Measurements from ENCODE around the gene AHCYL1. TPM values are rescaled to one million over a fixed set of nuclear protein-coding genes. Genes with fewer than 3 reads are reported as not detected.

The AHCYL1 gene
- total RNA-seq, 1 experiment from 2014 or later, result 92.0 TPM

DNA sequence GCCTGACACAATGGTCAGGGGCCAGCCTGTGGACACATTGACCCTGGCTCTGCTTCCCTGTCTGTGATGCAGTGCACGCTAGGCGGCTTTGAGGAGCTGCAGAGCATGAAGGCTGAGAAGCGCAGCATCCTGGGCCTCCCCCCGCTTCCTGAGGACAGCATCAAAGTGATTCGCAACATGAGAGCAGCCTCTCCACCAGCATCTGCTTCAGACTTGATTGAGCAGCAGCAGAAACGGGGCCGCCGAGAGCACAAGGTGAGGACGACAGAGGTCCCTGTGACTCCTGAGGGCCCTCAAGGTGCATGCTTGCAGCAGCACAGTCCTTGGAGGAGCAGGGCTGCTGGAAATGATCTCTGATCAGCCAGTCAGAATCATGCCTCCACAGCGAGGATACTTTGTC is 58.5 kb downstream of the AHCYL1 start:
- ATAC-seq, result no peak
- TF ChIP-seq POLR2AphosphoS5 (IDR thresholded peaks at IDR 0.05; ENCODE audit: low read depth, low read length) (no peak), POLR2A (IDR thresholded peaks at IDR 0.05; ENCODE audit: borderline replicate concordance, extremely low read depth, insufficient read depth, insufficient read length) (no peak), EGR1 (IDR thresholded peaks at IDR 0.05; ENCODE audit: low read depth) (no peak), CBX3 (IDR thresholded peaks at IDR 0.05; ENCODE audit: low read depth) (no peak), EZH2phosphoT487 (IDR thresholded peaks at IDR 0.05; ENCODE audit: borderline replicate concordance) (no peak), SP1 (IDR thresholded peaks at IDR 0.05; ENCODE audit: low read depth) (no peak), CEBPB (IDR thresholded peaks at IDR 0.05; ENCODE audit: low read depth) (no peak), TCF7L2 (IDR thresholded peaks at IDR 0.05; ENCODE audit: borderline replicate concordance, extremely low read depth, insufficient read depth, insufficient read length) (no peak), ZNF274 (IDR thresholded peaks at IDR 0.05; ENCODE audit: low read depth, low read length) (no peak)
- TF ChIP-seq, protein P1, sequence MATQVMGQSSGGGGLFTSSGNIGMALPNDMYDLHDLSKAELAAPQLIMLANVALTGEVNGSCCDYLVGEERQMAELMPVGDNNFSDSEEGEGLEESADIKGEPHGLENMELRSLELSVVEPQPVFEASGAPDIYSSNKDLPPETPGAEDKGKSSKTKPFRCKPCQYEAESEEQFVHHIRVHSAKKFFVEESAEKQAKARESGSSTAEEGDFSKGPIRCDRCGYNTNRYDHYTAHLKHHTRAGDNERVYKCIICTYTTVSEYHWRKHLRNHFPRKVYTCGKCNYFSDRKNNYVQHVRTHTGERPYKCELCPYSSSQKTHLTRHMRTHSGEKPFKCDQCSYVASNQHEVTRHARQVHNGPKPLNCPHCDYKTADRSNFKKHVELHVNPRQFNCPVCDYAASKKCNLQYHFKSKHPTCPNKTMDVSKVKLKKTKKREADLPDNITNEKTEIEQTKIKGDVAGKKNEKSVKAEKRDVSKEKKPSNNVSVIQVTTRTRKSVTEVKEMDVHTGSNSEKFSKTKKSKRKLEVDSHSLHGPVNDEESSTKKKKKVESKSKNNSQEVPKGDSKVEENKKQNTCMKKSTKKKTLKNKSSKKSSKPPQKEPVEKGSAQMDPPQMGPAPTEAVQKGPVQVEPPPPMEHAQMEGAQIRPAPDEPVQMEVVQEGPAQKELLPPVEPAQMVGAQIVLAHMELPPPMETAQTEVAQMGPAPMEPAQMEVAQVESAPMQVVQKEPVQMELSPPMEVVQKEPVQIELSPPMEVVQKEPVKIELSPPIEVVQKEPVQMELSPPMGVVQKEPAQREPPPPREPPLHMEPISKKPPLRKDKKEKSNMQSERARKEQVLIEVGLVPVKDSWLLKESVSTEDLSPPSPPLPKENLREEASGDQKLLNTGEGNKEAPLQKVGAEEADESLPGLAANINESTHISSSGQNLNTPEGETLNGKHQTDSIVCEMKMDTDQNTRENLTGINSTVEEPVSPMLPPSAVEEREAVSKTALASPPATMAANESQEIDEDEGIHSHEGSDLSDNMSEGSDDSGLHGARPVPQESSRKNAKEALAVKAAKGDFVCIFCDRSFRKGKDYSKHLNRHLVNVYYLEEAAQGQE (IDR thresholded peaks at IDR 0.05; ENCODE audit: low read depth), result no peak
- TF ChIP-seq, protein P2, sequence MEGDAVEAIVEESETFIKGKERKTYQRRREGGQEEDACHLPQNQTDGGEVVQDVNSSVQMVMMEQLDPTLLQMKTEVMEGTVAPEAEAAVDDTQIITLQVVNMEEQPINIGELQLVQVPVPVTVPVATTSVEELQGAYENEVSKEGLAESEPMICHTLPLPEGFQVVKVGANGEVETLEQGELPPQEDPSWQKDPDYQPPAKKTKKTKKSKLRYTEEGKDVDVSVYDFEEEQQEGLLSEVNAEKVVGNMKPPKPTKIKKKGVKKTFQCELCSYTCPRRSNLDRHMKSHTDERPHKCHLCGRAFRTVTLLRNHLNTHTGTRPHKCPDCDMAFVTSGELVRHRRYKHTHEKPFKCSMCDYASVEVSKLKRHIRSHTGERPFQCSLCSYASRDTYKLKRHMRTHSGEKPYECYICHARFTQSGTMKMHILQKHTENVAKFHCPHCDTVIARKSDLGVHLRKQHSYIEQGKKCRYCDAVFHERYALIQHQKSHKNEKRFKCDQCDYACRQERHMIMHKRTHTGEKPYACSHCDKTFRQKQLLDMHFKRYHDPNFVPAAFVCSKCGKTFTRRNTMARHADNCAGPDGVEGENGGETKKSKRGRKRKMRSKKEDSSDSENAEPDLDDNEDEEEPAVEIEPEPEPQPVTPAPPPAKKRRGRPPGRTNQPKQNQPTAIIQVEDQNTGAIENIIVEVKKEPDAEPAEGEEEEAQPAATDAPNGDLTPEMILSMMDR (IDR thresholded peaks at IDR 0.05 in 2 of 3, conservative IDR thresholded peaks at IDR 0.05 in 1 of 3; ENCODE audit: borderline replicate concordance in 1 of 3, insufficient read depth in 1 of 3, low read depth in 2 of 3, low read length in 2 of 3), result no peak
- H2AFZ ChIP-seq (ENCODE audit: low read depth, low read length, poor library complexity, severe bottlenecking), result no peak overlapping the region
- ChIA-PET CTCF (no interaction called here), RAD21 (ENCODE audit: low non-redundant PET in 1 of 2, low total read pairs in 2 of 2, uncharacterized antibody in 2 of 2, unreplicated experiment in 2 of 2) (no interaction called here), POLR2A (no interaction called here)
- no peak overlapping the region for H3K9ac ChIP-seq (ENCODE audit: low read length)
- H4K20me1 ChIP-seq (ENCODE audit: insufficient read depth), result no peaks in the 10 kb centered on the region
- no peak overlapping the region for H3K4me3 ChIP-seq (replicated peaks in 1 of 2; ENCODE audit: low read depth in 1 of 2, low read length in 2 of 2)
- peaks cover 56 to 73% of the 10 kb centered on the region in 2 experiments; a peak in 3 of 4 replicates for H3K36me3 ChIP-seq (ENCODE audit: control insufficient read depth in 1 of 2, insufficient read depth in 2 of 2, low read length in 2 of 2)
- no peaks in the 10 kb centered on the region for H3K4me1 ChIP-seq (ENCODE audit: control insufficient read depth in 1 of 2, insufficient read depth in 2 of 2, low read length in 2 of 2)
- H3K27ac ChIP-seq (ENCODE audit: low read depth, low read length), result no peak overlapping the region
- DNase-seq (ENCODE audit: low read depth, low spot score), result no peak
- intact Hi-C loops (cut with micrococcal nuclease), result no loop called here
- no TSS peak for BruUV-seq (replicated peaks)
- H3K27me3 ChIP-seq (ENCODE audit: insufficient read depth, low read length), result no peaks in the 10 kb centered on the region
- H3K79me2 ChIP-seq (ENCODE audit: insufficient read depth, low read length), result no peaks in the 10 kb centered on the region
- no peak overlapping the region for H3K4me2 ChIP-seq (ENCODE audit: low read length)
- H3K9me2 ChIP-seq (ENCODE audit: insufficient read depth), result no peaks in the 10 kb centered on the region
- H3K9me3 ChIP-seq (ENCODE audit: control insufficient read depth in 1 of 2, insufficient read depth in 1 of 2, low read depth in 1 of 2, low read length in 2 of 2), result no peaks in the 10 kb centered on the region
